ENCODE data around the gene FUT3. TPM values are rescaled to one million over a fixed set of nuclear protein-coding genes. Genes with fewer than 3 reads are reported as not detected.

FUT3 gene
- total RNA-seq, 2 experiments from 2014 or later: 0.61 to 0.85 TPM

GRCh38 chr19:5829567-5830310, 21.5 kb downstream of the FUT3 start:
- Mint-ChIP-seq H3K27ac (peak overlapping the region; percentile 17), H3K9me3 (no peaks in the 10 kb centered on the region), H3K4me3 (peak overlapping the region; percentile 59), H3K4me1 (ENCODE audit: low read depth) (peaks cover 18% of the 10 kb centered on the region), H3K27me3 (no peaks in the 10 kb centered on the region), H3K36me3 (ENCODE audit: low read depth) (peaks cover 9% of the 10 kb centered on the region)
- peaks cover 31% of the 10 kb centered on the region for H3K4me1 ChIP-seq (ENCODE audit: insufficient read depth, low read length)
- intact Hi-C loops (cut with DNase I, micrococcal nuclease): loop anchor here (2.0 to 5.0 kb wide), 4 partner anchors 37 to 283 kb away; partner anchors contain the start of genes DUS3L (in 2 of the 2), NDUFA11 (in 1 of the 2) and RFX2 (in 1 of the 2)
- H3K27me3 ChIP-seq (ENCODE audit: control insufficient read depth in 1 of 2, insufficient read depth in 2 of 2, low read length in 2 of 2): peaks cover 0 to 3% of the 10 kb centered on the region in 2 experiments
- H3K4me3 ChIP-seq (ENCODE audit: low read length): no peak overlapping the region
- peak in 1 of 14 experiments; percentile 30 for DNase-seq
- H3K27ac ChIP-seq (ENCODE audit: low read depth in 1 of 2, low read length in 2 of 2): no peak overlapping the region
- no peak for ATAC-seq (ENCODE audit: poor library complexity)
- ChIA-PET POLR2A (interaction anchor here (1.5 to 4.4 kb wide), 5 partner anchors 39 to 296 kb away, joined by 3 to 83 read pairs (median 12); partner anchors contain the start of genes DUS3L, NDUFA11, RANBP3 and VMAC), CTCF (interaction anchor here (1.5 to 3.5 kb wide), 2 partner anchors 26 to 192 kb away, joined by 5 to 30 read pairs; no protein-coding TSS in a partner anchor)
- TF ChIP-seq CTCF (IDR thresholded peaks at IDR 0.05): no peak
- H3K9me3 ChIP-seq (ENCODE audit: control insufficient read depth in 1 of 2, insufficient read depth in 1 of 2, low read length in 2 of 2): peaks cover 0 to 24% of the 10 kb centered on the region in 2 experiments
- no peaks in the 10 kb centered on the region for H3K36me3 ChIP-seq (ENCODE audit: insufficient read depth, low read length)

DNA sequence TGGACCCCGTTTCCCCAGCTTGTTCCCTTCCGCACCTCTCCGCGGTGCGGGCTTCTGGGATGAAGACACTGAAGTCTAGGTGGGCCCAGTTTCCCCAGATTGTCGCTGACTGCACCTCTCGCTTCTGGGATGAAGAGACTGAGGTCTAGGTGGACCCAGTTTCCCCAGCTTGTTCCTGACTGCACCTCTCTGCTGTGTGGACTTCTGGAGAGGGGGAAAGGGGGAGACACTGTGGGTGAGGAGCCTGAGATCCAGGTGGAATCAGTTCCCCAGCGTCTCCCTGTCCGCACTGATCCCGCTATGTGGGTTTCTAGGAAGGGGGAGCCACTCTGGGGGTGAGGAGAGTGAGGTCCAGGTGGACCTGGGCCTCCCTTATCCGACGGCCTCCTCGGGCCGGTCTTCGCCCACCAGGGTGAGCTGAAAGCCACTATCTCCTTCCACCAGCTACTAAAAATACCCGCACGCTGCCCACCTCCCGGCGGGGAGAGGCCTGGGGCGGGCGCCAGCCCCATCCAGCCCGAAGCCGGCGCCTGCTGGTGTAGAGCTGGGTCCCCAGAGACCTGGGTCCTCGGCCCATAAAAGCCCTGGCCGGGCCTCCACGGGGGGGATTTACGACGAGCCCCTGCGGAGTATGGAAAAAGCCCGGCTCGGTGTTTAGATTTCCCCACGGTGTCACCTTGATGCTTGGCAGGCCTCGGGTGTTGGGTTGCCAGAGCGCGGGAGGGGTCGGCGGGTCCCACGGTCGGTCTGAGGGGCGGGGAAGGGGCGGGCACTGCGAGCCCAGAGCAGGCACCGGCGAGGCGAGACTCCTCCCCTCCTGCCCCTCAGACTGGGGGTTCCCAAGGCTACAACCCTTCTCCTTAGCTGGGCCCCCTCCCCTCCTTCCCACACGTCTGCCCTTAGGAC, 22.3 kb downstream of the FUT3 start:
- H3K27ac Mint-ChIP-seq: peak overlapping the region; percentile 95
- peak overlapping the region; percentile 98 for H3K4me3 Mint-ChIP-seq
- no peaks in the 10 kb centered on the region for H3K36me3 ChIP-seq (ENCODE audit: insufficient read depth, low read length)
- H3K4me3 ChIP-seq (ENCODE audit: low read length): peak overlapping the region; percentile 86
- no peak for TF ChIP-seq CTCF (IDR thresholded peaks at IDR 0.05)
- no peaks in the 10 kb centered on the region for H3K9me3 Mint-ChIP-seq
- peaks cover 18% of the 10 kb centered on the region for H3K4me1 Mint-ChIP-seq (ENCODE audit: low read depth)
- peak in 4 of 14 experiments; percentile 6 to 55 (median 25) for DNase-seq
- peaks cover 0 to 25% of the 10 kb centered on the region in 2 experiments for H3K9me3 ChIP-seq (ENCODE audit: control insufficient read depth in 1 of 2, insufficient read depth in 1 of 2, low read length in 2 of 2)
- ChIA-PET POLR2A (interaction anchor here (0.5 to 4.4 kb wide), 15 partner anchors 18 to 1038 kb away, joined by 3 to 83 read pairs (median 6); partner anchors contain the start of genes DUS3L, NDUFA11, RANBP3 and SAFB), CTCF (interaction anchor here (1.5 to 3.5 kb wide), 2 partner anchors 25 to 193 kb away, joined by 5 to 30 read pairs; no protein-coding TSS in a partner anchor)
- peaks cover 31% of the 10 kb centered on the region for H3K4me1 ChIP-seq (ENCODE audit: insufficient read depth, low read length)
- peaks cover 9% of the 10 kb centered on the region for H3K36me3 Mint-ChIP-seq (ENCODE audit: low read depth)
- ATAC-seq (ENCODE audit: poor library complexity): no peak
- peaks cover 0 to 3% of the 10 kb centered on the region in 2 experiments for H3K27me3 ChIP-seq (ENCODE audit: control insufficient read depth in 1 of 2, insufficient read depth in 2 of 2, low read length in 2 of 2)
- H3K27ac ChIP-seq (ENCODE audit: low read depth in 1 of 2, low read length in 2 of 2): peak overlapping the region; percentile 69 to 86
- intact Hi-C loops (cut with DNase I, micrococcal nuclease): loop anchor here (2.0 to 5.0 kb wide), 4 partner anchors 37 to 283 kb away; partner anchors contain the start of genes DUS3L (in 2 of the 2), NDUFA11 (in 1 of the 2) and RFX2 (in 1 of the 2)
- no peaks in the 10 kb centered on the region for H3K27me3 Mint-ChIP-seq

Data from CD4-positive, alpha-beta T cell (primary cell).